PC-9 (cell line): ENCODE data around the gene CACNA1D. TPM values are rescaled to one million over a fixed set of nuclear protein-coding genes. Genes with fewer than 3 reads are reported as not detected.

ENCODE experiments used
- BruUV-seq: library from RNA; stranded (reverse); fragments of 400-500 nt; replicated peaks from 2 replicates; lab custom pipeline; 2021; lab: Mats Ljungman, UMichigan
- CTCF ChIA-PET: fragments of 300-600 bp; sonication (Branson Sonifier 250); formaldehyde crosslinking; loops from one replicate; lab custom pipeline; 2022; ENCODE audit warnings: antibody characterized with exemption; lab: Charles Lee
- POLR2A ChIA-PET: fragments of 300-600 bp; sonication (Branson Sonifier 250); formaldehyde crosslinking; loops from one replicate; lab custom pipeline; 2022; ENCODE audit warnings: antibody characterized with exemption; ENCODE audit not compliant: unreplicated experiment; lab: Charles Lee
- DNase-seq, 2 experiments: peaks; one replicate each; pipeline versions ENCODE4 v3.0.0 to v3.0.0-alpha.2; 2015 to 2022; ENCODE audit warnings: mixed read lengths in 1 of 2
- H2AFZ ChIP-seq: fragments of 200-600 bp; sonication (generic); 2 replicates; pipeline ENCODE4 v1.8.1; 2017; ENCODE audit warnings: antibody characterized with exemption
- H3F3A ChIP-seq: fragments of 200-600 bp; sonication (generic); 2 replicates; pipeline ENCODE4 v1.8.1; 2017; ENCODE audit warnings: antibody characterized with exemption, mild to moderate bottlenecking, low read depth; ENCODE audit not compliant: insufficient read depth
- H3K27ac ChIP-seq: fragments of 200-600 bp; sonication (generic); 2 replicates; pipeline ENCODE4 v1.6.1; 2016; ENCODE audit warnings: mixed run types
- H3K27me3 ChIP-seq: fragments of 200-600 bp; sonication (generic); 2 replicates; pipeline ENCODE4 v1.6.1; 2016; ENCODE audit warnings: low read depth, mixed run types; ENCODE audit not compliant: insufficient read depth
- H3K36me3 ChIP-seq: fragments of 200-600 bp; sonication (generic); 2 replicates; pipeline ENCODE4 v1.6.1; 2016; ENCODE audit warnings: low read depth, mixed run types
- H3K4me1 ChIP-seq: fragments of 200-600 bp; sonication (generic); replicated peaks from 2 replicates; pipeline ENCODE4 v1.6.1; 2016; ENCODE audit warnings: mixed run types; ENCODE audit not compliant: insufficient read depth
- H3K4me2 ChIP-seq: fragments of 200-600 bp; sonication (generic); 2 replicates; pipeline ENCODE4 v1.6.1; 2017; ENCODE audit warnings: mixed run types
- H3K4me3 ChIP-seq: fragments of 200-600 bp; sonication (generic); 2 replicates; pipeline ENCODE4 v1.6.1; 2016; ENCODE audit warnings: mixed run types
- H3K79me2 ChIP-seq: fragments of 200-600 bp; sonication (generic); 2 replicates; pipeline ENCODE4 v1.6.1; 2017; ENCODE audit warnings: low read depth, mixed run types
- H3K9me2 ChIP-seq: fragments of 200-600 bp; sonication (generic); 2 replicates; pipeline ENCODE4 v1.8.1; 2017; ENCODE audit warnings: mild to moderate bottlenecking; ENCODE audit not compliant: insufficient read depth
- H3K9me3 ChIP-seq: fragments of 200-600 bp; sonication (generic); 2 replicates; pipeline ENCODE4 v1.8.1; 2016; ENCODE audit warnings: low read depth; ENCODE audit not compliant: insufficient read depth
- H4K20me1 ChIP-seq: fragments of 200-600 bp; sonication (generic); 2 replicates; pipeline ENCODE4 v1.8.1; 2017; ENCODE audit not compliant: insufficient read depth
- EZH2 ChIP-seq: fragments of 200-600 bp; sonication (generic); IDR thresholded peaks from 2 replicates; pipeline ENCODE4 v1.8.0; 2017; ENCODE audit warnings: antibody characterized with exemption, low read depth
- intact Hi-C: fragments of 100-400 bp; cut with micrococcal nuclease; formaldehyde crosslinking; loops from one replicate; pipeline ENCODE4 v1.10.0; 2022; ENCODE audit not compliant: unreplicated experiment
- total RNA-seq: library from RNA; stranded (reverse); gene quantifications from 2 replicates; pipeline ENCODE4 v1.2.3, GENCODE V29; 2021
- TF ChIP-seq, protein P1 (sequence below): fragments of 200-600 bp; sonication (generic); conservative IDR thresholded peaks from 2 replicates; pipeline ENCODE4 v1.6.1; 2017; ENCODE audit warnings: mixed run types, antibody characterized with exemption, mild to moderate bottlenecking, moderate library complexity

The CACNA1D gene
- total RNA-seq, 1 experiment from 2014 or later = not detected

DNA sequence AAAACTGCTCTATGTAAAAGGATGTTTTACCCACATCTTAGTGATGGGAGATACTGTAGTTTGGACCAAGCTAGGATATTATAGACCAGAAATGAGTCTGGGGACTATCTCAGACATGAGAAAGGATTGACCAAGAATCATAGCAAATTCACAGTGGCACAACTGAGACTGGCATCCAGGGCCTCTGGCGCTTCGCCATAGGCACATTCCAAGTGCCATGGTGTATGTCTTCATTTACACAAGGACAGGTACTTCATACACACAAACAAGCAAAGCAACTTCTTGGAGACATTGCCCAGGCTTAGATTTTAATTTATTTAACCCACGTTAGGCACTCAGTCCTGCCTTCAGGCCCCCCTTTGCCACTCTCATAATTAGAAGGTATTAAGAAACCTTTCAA, 28.9 kb downstream of the CACNA1D start:
- H3K4me2 ChIP-seq = no peak overlapping the region
- ChIA-PET CTCF (no interaction called here), POLR2A (no interaction called here)
- no peak overlapping the region for H3K27ac ChIP-seq
- no peak overlapping the region for H3K4me3 ChIP-seq
- peaks cover 3% of the 10 kb centered on the region; the same call in 1 of the 2 replicates for H3K27me3 ChIP-seq
- H3K79me2 ChIP-seq = no peaks in the 10 kb centered on the region
- TF ChIP-seq EZH2 = no peak
- TF ChIP-seq, protein P1, sequence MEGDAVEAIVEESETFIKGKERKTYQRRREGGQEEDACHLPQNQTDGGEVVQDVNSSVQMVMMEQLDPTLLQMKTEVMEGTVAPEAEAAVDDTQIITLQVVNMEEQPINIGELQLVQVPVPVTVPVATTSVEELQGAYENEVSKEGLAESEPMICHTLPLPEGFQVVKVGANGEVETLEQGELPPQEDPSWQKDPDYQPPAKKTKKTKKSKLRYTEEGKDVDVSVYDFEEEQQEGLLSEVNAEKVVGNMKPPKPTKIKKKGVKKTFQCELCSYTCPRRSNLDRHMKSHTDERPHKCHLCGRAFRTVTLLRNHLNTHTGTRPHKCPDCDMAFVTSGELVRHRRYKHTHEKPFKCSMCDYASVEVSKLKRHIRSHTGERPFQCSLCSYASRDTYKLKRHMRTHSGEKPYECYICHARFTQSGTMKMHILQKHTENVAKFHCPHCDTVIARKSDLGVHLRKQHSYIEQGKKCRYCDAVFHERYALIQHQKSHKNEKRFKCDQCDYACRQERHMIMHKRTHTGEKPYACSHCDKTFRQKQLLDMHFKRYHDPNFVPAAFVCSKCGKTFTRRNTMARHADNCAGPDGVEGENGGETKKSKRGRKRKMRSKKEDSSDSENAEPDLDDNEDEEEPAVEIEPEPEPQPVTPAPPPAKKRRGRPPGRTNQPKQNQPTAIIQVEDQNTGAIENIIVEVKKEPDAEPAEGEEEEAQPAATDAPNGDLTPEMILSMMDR = no peak
- H3K9me2 ChIP-seq = no peaks in the 10 kb centered on the region
- H2AFZ ChIP-seq = no peak overlapping the region
- no peaks in the 10 kb centered on the region for H3K36me3 ChIP-seq
- H4K20me1 ChIP-seq = no peaks in the 10 kb centered on the region
- H3F3A ChIP-seq = no peaks in the 10 kb centered on the region
- BruUV-seq = no TSS peak
- intact Hi-C loops = no loop called here
- no peak for DNase-seq
- H3K4me1 ChIP-seq = no peaks in the 10 kb centered on the region
- H3K9me3 ChIP-seq = no peaks in the 10 kb centered on the region

DNA sequence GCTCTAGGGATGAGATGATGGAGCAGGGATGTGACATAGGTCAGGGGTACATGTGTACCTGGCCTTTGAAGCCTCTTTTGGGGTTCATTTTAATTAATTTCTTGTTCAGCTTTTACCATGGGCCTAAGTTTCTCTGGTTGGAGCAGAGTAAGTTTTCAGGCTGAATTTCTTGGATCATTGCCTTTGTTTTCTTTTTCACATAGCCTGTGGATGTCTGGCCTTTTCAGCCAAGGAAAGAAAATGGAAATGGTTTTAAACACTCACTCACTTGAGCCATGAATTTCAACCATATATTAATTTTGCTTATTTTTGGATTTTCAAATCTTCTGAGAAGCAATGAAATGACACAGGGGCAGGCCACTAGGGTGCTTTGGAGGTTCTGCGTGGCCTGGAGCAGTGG, 30.2 kb downstream of the CACNA1D start:
- TF ChIP-seq, protein P1 = no peak
- no peak for TF ChIP-seq EZH2
- no peak overlapping the region for H3K4me2 ChIP-seq
- H3K9me3 ChIP-seq = no peaks in the 10 kb centered on the region
- ChIA-PET POLR2A (no interaction called here), CTCF (no interaction called here)
- BruUV-seq = no TSS peak
- H3K79me2 ChIP-seq = no peaks in the 10 kb centered on the region
- H3F3A ChIP-seq = no peaks in the 10 kb centered on the region
- H3K36me3 ChIP-seq = no peaks in the 10 kb centered on the region
- no peaks in the 10 kb centered on the region for H3K9me2 ChIP-seq
- no peaks in the 10 kb centered on the region for H3K27me3 ChIP-seq
- DNase-seq = no peak
- no peak overlapping the region for H2AFZ ChIP-seq
- no peaks in the 10 kb centered on the region for H3K4me1 ChIP-seq
- H3K4me3 ChIP-seq = no peak overlapping the region
- intact Hi-C loops = no loop called here
- no peaks in the 10 kb centered on the region for H4K20me1 ChIP-seq
- no peak overlapping the region for H3K27ac ChIP-seq

DNA sequence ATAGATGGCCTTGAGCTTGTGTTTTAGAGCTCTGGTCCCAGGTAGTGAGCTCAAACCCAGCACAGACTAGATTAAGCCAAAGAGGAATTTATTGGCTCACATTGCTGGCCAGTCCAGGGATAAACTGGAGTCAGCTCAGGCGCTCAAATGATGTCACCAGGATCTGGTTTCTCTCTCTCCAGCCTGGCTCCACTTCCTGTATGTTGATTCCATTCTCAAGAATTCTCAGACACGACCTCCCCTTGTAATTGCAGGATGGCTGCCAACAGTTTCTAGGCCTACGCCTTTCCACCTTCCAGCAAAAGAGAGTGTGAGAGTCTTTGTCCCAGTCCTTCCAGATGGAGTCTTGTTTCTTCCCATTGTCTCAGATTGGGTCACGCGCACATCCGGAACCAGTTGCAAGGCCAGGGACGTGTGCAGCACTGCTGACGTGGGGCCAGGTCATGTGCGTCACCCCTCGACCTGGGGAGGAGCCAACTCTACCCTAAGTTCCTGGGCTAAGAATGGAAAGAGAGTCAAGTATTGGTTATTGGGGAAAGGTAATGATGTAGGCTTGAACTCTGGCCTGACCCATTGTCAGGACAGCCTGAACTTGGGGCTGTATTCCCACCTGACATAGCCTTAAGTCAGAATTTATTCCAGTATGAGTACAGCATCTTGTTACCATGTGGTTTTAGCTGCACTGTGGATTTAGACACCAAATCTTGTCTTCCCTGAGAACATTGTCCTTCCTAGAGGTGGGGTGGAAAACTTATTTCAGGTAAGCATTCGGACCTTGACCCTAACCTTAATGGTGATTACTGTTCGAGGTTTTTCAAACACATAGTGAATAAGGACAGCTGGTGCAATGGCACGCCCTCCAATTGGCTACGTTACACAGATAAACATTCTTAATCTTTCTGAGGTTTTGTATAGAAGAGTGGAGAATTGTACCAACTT, 31.6 kb downstream of the CACNA1D start:
- no peaks in the 10 kb centered on the region for H3K79me2 ChIP-seq
- peaks cover under 1% of the 10 kb centered on the region; the same call in 1 of the 2 replicates for H3K27me3 ChIP-seq
- H3K4me2 ChIP-seq = no peak overlapping the region
- no peaks in the 10 kb centered on the region for H3K9me2 ChIP-seq
- H3K4me1 ChIP-seq = no peaks in the 10 kb centered on the region
- no peaks in the 10 kb centered on the region for H4K20me1 ChIP-seq
- no TSS peak for BruUV-seq
- no peak overlapping the region for H3K4me3 ChIP-seq
- intact Hi-C loops = no loop called here
- H3K27ac ChIP-seq = no peak overlapping the region
- no peak overlapping the region for H2AFZ ChIP-seq
- CTCF ChIA-PET = no interaction called here
- TF ChIP-seq EZH2 = no peak
- TF ChIP-seq, protein P1 = no peak
- H3F3A ChIP-seq = no peaks in the 10 kb centered on the region
- no peak for DNase-seq
- no peaks in the 10 kb centered on the region for H3K36me3 ChIP-seq
- POLR2A ChIA-PET = no interaction called here
- H3K9me3 ChIP-seq = no peaks in the 10 kb centered on the region
